Astrocyte (in vitro differentiated cells and primary cell): Measurements from ENCODE around the gene ITGBL1. TPM values are rescaled to one million over a fixed set of nuclear protein-coding genes. Genes with fewer than 3 reads are reported as not detected.

Experiments used
- DNase-seq: peaks from one replicate; pipeline ENCODE4 v3.0.0-alpha.2; 2010; ENCODE audit warnings: low read depth
- FAIRE-seq: peaks from 2 replicates; lab custom pipeline; 2011; peaks lifted over from hg19 to GRCh38; lab: Jason Lieb, UNC
- H2AFZ ChIP-seq: 2 replicates; pipeline ENCODE4 v1.6.0; 2012; ENCODE audit warnings: low read depth, low read length, inconsistent platforms
- H3K27ac ChIP-seq: 2 replicates; pipeline ENCODE4 v1.5.1; 2011; ENCODE audit warnings: low read depth, low read length, inconsistent platforms
- H3K27me3 ChIP-seq: 2 replicates; pipeline ENCODE4 v1.6.0; 2011; ENCODE audit warnings: low read length, inconsistent platforms; ENCODE audit not compliant: insufficient read depth
- H3K36me3 ChIP-seq: 2 replicates; pipeline ENCODE4 v1.5.1; 2011; ENCODE audit warnings: low read length, inconsistent platforms; ENCODE audit not compliant: insufficient read depth
- H3K4me1 ChIP-seq: 2 replicates; pipeline ENCODE4 v1.5.1; 2011; ENCODE audit warnings: low read length, inconsistent platforms; ENCODE audit not compliant: insufficient read depth
- H3K4me2 ChIP-seq: 2 replicates; pipeline ENCODE4 v1.6.0; 2012; ENCODE audit warnings: low read length, inconsistent platforms
- H3K4me3 ChIP-seq: 2 replicates; pipeline ENCODE4 v1.5.1; 2011; ENCODE audit warnings: low read depth, mild to moderate bottlenecking, low read length, inconsistent platforms; ENCODE audit not compliant: insufficient read depth
- H3K79me2 ChIP-seq: 2 replicates; pipeline ENCODE4 v1.6.0; 2012; ENCODE audit warnings: mild to moderate bottlenecking, low read length, inconsistent platforms; ENCODE audit not compliant: insufficient read depth
- H3K9ac ChIP-seq: 2 replicates; pipeline ENCODE4 v1.6.0; 2012; ENCODE audit warnings: mild to moderate bottlenecking, low read length, inconsistent platforms
- H3K9me3 ChIP-seq: 2 replicates; pipeline ENCODE4 v1.5.1; 2012; ENCODE audit warnings: low read depth, mild to moderate bottlenecking, low read length, inconsistent platforms; ENCODE audit not compliant: insufficient read depth
- H4K20me1 ChIP-seq: 2 replicates; pipeline ENCODE4 v1.6.0; 2012; ENCODE audit warnings: low read length, inconsistent platforms; ENCODE audit not compliant: insufficient read depth
- H3K27ac Mint-ChIP-seq: one replicate; pipeline ENCODE4 v1.8.0; 2021; ENCODE audit warnings: mild to moderate bottlenecking, mixed read lengths; ENCODE audit not compliant: unreplicated experiment
- H3K27me3 Mint-ChIP-seq: one replicate; pipeline ENCODE4 v1.8.0; 2021; ENCODE audit warnings: low read depth, mixed read lengths; ENCODE audit not compliant: unreplicated experiment
- H3K36me3 Mint-ChIP-seq: one replicate; pipeline ENCODE4 v1.8.0; 2021; ENCODE audit warnings: low read depth, mixed read lengths; ENCODE audit not compliant: unreplicated experiment
- H3K4me1 Mint-ChIP-seq: one replicate; pipeline ENCODE4 v1.8.0; 2021; ENCODE audit warnings: low read depth, mixed read lengths; ENCODE audit not compliant: unreplicated experiment
- H3K4me3 Mint-ChIP-seq: one replicate; pipeline ENCODE4 v1.8.0; 2021; ENCODE audit warnings: mild to moderate bottlenecking, moderate library complexity, mixed read lengths; ENCODE audit not compliant: unreplicated experiment
- H3K9me3 Mint-ChIP-seq: one replicate; pipeline ENCODE4 v1.8.0; 2021; ENCODE audit warnings: mild to moderate bottlenecking, mixed read lengths; ENCODE audit not compliant: unreplicated experiment
- EZH2 ChIP-seq: IDR thresholded peaks from 2 replicates; pipeline ENCODE4 v1.6.1; 2012; ENCODE audit warnings: mild to moderate bottlenecking, low read length, inconsistent platforms; ENCODE audit not compliant: insufficient read depth
- total RNA-seq: library from RNA; stranded (reverse); gene quantifications from 2 replicates; pipeline ENCODE4 v1.2.1, GENCODE V29; 2021
- TF ChIP-seq, protein P1 (sequence below): IDR thresholded peaks from 2 replicates; pipeline ENCODE4 v1.5.1; 2011; ENCODE audit warnings: low read depth, mild to moderate bottlenecking, inconsistent platforms, low read length, moderate library complexity; ENCODE audit not compliant: insufficient read depth

Gene ITGBL1
- total RNA-seq, 1 donor from 2014 or later = 0.14 TPM

DNA sequence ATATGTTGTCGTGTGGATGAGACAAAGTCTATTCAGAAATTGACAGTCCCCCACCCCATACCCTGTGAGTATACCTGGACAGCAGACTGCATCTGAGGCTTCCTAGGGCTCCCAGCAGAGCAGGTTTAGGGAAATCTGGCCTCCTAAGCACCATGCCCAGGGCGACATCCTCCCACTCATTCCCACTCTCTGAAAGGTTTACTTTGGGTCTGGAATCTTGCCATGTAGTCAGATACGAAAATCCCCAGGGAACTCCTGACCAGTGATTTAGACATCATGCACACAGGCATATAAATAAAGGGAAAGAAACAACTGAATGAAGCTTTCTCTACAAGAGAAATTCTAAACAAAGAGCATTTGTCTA lies 35.5 kb upstream of the ITGBL1 start:
- peak; percentile 51 for DNase-seq
- H3K27me3 Mint-ChIP-seq = peaks cover 11% of the 10 kb centered on the region
- H3K27ac ChIP-seq = no peak overlapping the region

DNA sequence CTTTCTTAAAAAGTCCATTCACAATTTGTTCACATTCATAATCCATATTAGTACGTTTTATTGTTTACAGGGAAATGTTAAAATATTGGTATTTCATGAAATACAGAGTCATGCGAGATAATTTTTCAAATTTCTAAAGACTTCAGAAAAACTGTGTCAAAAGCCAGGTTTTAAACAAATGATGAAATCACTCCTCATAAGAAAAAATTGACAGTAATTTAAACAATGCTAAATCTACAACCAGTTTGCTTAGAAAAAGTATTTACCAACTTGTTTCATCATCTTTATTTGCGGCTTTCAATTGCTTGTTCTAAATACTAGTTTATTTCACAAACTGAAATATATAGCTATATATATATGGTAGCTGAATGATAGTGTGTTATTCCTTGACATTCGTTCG lies 35.0 kb upstream of the ITGBL1 start:
- H3K79me2 ChIP-seq = no peaks in the 10 kb centered on the region

More for the DNA sequence above, 35.5 kb upstream of the ITGBL1 start:
- TF ChIP-seq EZH2 = no peak
- TF ChIP-seq, protein P1, sequence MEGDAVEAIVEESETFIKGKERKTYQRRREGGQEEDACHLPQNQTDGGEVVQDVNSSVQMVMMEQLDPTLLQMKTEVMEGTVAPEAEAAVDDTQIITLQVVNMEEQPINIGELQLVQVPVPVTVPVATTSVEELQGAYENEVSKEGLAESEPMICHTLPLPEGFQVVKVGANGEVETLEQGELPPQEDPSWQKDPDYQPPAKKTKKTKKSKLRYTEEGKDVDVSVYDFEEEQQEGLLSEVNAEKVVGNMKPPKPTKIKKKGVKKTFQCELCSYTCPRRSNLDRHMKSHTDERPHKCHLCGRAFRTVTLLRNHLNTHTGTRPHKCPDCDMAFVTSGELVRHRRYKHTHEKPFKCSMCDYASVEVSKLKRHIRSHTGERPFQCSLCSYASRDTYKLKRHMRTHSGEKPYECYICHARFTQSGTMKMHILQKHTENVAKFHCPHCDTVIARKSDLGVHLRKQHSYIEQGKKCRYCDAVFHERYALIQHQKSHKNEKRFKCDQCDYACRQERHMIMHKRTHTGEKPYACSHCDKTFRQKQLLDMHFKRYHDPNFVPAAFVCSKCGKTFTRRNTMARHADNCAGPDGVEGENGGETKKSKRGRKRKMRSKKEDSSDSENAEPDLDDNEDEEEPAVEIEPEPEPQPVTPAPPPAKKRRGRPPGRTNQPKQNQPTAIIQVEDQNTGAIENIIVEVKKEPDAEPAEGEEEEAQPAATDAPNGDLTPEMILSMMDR = no peak
- FAIRE-seq = peak; percentile 17
- Histone ChIP-seq H4K20me1 (no peaks in the 10 kb centered on the region), H3K4me3 (peak overlapping the region; percentile 67), H2AFZ (peak overlapping the region; percentile 97), H3K27me3 (no peaks in the 10 kb centered on the region), H3K79me2 (no peaks in the 10 kb centered on the region), H3K4me1 (peaks cover 10% of the 10 kb centered on the region), H3K9ac (peak overlapping the region; percentile 80), H3K36me3 (no peaks in the 10 kb centered on the region), H3K4me2 (peak overlapping the region; percentile 99), H3K9me3 (no peaks in the 10 kb centered on the region)
- Mint-ChIP-seq H3K9me3 (no peaks in the 10 kb centered on the region), H3K4me3 (peak overlapping the region; percentile 81), H3K27ac (no peak overlapping the region), H3K4me1 (peaks cover 1% of the 10 kb centered on the region), H3K36me3 (no peaks in the 10 kb centered on the region)

GRCh38 chr13:101423872-101424271 lies 28.6 kb upstream of the ITGBL1 start:
- Histone ChIP-seq H4K20me1 (no peaks in the 10 kb centered on the region), H3K4me3 (no peak overlapping the region), H3K4me2 (no peak overlapping the region), H3K79me2 (no peaks in the 10 kb centered on the region), H3K4me1 (no peaks in the 10 kb centered on the region), H3K27me3 (no peaks in the 10 kb centered on the region), H3K9ac (no peak overlapping the region), H2AFZ (no peak overlapping the region), H3K36me3 (no peaks in the 10 kb centered on the region), H3K9me3 (no peaks in the 10 kb centered on the region), H3K27ac (no peak overlapping the region)
- TF ChIP-seq, protein P1 = no peak
- no peak for TF ChIP-seq EZH2
- H3K36me3 Mint-ChIP-seq = no peaks in the 10 kb centered on the region
- DNase-seq (no peak), FAIRE-seq (peak; percentile 9)
- H3K4me3 Mint-ChIP-seq = no peak overlapping the region
- no peaks in the 10 kb centered on the region for H3K9me3 Mint-ChIP-seq
- H3K27ac Mint-ChIP-seq = no peak overlapping the region
- H3K27me3 Mint-ChIP-seq = no peaks in the 10 kb centered on the region
- peaks cover 11% of the 10 kb centered on the region for H3K4me1 Mint-ChIP-seq

More for the DNA sequence above, 35.0 kb upstream of the ITGBL1 start:
- Mint-ChIP-seq H3K27ac (no peak overlapping the region), H3K4me1 (peaks cover 5% of the 10 kb centered on the region), H3K36me3 (no peaks in the 10 kb centered on the region), H3K9me3 (no peaks in the 10 kb centered on the region), H3K4me3 (no peak overlapping the region), H3K27me3 (peaks cover 11% of the 10 kb centered on the region)
- TF ChIP-seq, protein P1 = no peak
- TF ChIP-seq EZH2 = no peak
- Histone ChIP-seq H3K4me1 (peaks cover 10% of the 10 kb centered on the region), H3K9ac (no peak overlapping the region), H4K20me1 (no peaks in the 10 kb centered on the region), H3K4me2 (no peak overlapping the region), H3K36me3 (no peaks in the 10 kb centered on the region), H3K27me3 (no peaks in the 10 kb centered on the region), H2AFZ (no peak overlapping the region), H3K9me3 (no peaks in the 10 kb centered on the region), H3K4me3 (no peak overlapping the region), H3K27ac (no peak overlapping the region)
- DNase-seq (no peak), FAIRE-seq (no peak)
